ENCODE data around the gene SLC17A3. TPM values are rescaled to one million over a fixed set of nuclear protein-coding genes. Genes with fewer than 3 reads are reported as not detected.
A peak's percentile ranks its signal among the peaks of the same experiment; 100 is the strongest.

The SLC17A3 gene
- not detected for total RNA-seq

- Histone ChIP-seq H3K9me3 (no peaks in the 10 kb centered on the region), H3K27ac (no peak within 1 kb of the TSS), H3K27me3 (peaks cover 0 to 4% of the 10 kb centered on the region in 2 donors), H3K4me1 (no peaks in the 10 kb centered on the region), H3K36me3 (no peaks in the 10 kb centered on the region), H3K4me3 (no peak within 1 kb of the TSS)
- TF ChIP-seq EP300 (IDR thresholded peaks at IDR 0.05) (no peak), POLR2A (IDR thresholded peaks at IDR 0.05) (no peak), CTCF (IDR thresholded peaks at IDR 0.05) (no peak)
- DNase-seq (ENCODE audit: low spot score in 2 of 2), result no peak
- WGBS, 2 donors, result 90 to 92% methylated on average over 3 of the region's 3 CpGs
These were observed at the start of gene SLC17A3 for GRCh38 chr6:25874118-25874517. Gene SLC17A3, minus strand, starts transcription at chr6:25874243. Its CDS starts 5,856 bp downstream, at chr6:25868387.

GRCh38 chr6:25922301-25922700 lies 48.3 kb upstream of the SLC17A3 start:
- WGBS, 2 donors, result 65 to 66% methylated on average over 2 of the region's 2 CpGs
- Histone ChIP-seq H3K9me3 (no peaks in the 10 kb centered on the region), H3K27ac (no peak overlapping the region)

GRCh38 chr6:25921525-25922203 lies 47.6 kb upstream of the SLC17A3 start:
- no peak overlapping the region for H3K4me3 ChIP-seq
- H3K4me1 ChIP-seq, result no peaks in the 10 kb centered on the region
- no peak for TF ChIP-seq CTCF (IDR thresholded peaks at IDR 0.05)
- TF ChIP-seq EP300 (IDR thresholded peaks at IDR 0.05), result no peak
- TF ChIP-seq POLR2A (IDR thresholded peaks at IDR 0.05), result no peak
- no peak for DNase-seq (ENCODE audit: low spot score in 2 of 2)
- H3K27me3 ChIP-seq, result no peaks in the 10 kb centered on the region
- H3K9me3 ChIP-seq, result no peaks in the 10 kb centered on the region
- no peak overlapping the region for H3K27ac ChIP-seq
- H3K36me3 ChIP-seq, result no peaks in the 10 kb centered on the region

More at GRCh38 chr6:25922301-25922700, 48.3 kb upstream of the SLC17A3 start:
- H3K4me3 ChIP-seq, result no peak overlapping the region
- H3K4me1 ChIP-seq, result no peaks in the 10 kb centered on the region
- TF ChIP-seq EP300 (IDR thresholded peaks at IDR 0.05), result peak in 1 of 2 donors; percentile 48
- TF ChIP-seq CTCF (IDR thresholded peaks at IDR 0.05), result no peak
- no peak for TF ChIP-seq POLR2A (IDR thresholded peaks at IDR 0.05)
- no peaks in the 10 kb centered on the region for H3K36me3 ChIP-seq
- no peaks in the 10 kb centered on the region for H3K27me3 ChIP-seq
- DNase-seq (ENCODE audit: low spot score in 2 of 2), result peak in 1 of 2 donors; percentile 35

- H3K9me3 ChIP-seq, result no peaks in the 10 kb centered on the region
- TF ChIP-seq POLR2A (IDR thresholded peaks at IDR 0.05) (no peak), CTCF (IDR thresholded peaks at IDR 0.05) (no peak), EP300 (IDR thresholded peaks at IDR 0.05) (no peak)
- H3K27ac ChIP-seq, result no peak overlapping the region
- DNase-seq (ENCODE audit: low spot score in 2 of 2), result no peak
- no peaks in the 10 kb centered on the region for H3K27me3 ChIP-seq
- WGBS, 2 donors, result 90 to 97% methylated on average over 5 of the region's 5 CpGs
- no peak overlapping the region for H3K4me3 ChIP-seq
- no peaks in the 10 kb centered on the region for H3K36me3 ChIP-seq
- no peaks in the 10 kb centered on the region for H3K4me1 ChIP-seq
These were observed 45.6 kb upstream of the SLC17A3 start for GRCh38 chr6:25919657-25920056.

- whole genome bisulfite sequencing, 2 donors, result 84 to 92% methylated on average over 5 of the region's 5 CpGs
- H3K4me3 ChIP-seq, result no peak overlapping the region
- no peaks in the 10 kb centered on the region for H3K27me3 ChIP-seq
- no peaks in the 10 kb centered on the region for H3K4me1 ChIP-seq
- no peak for DNase-seq (ENCODE audit: low spot score in 2 of 2)
- TF ChIP-seq EP300 (IDR thresholded peaks at IDR 0.05), result no peak
- no peaks in the 10 kb centered on the region for H3K9me3 ChIP-seq
- no peaks in the 10 kb centered on the region for H3K36me3 ChIP-seq
- no peak overlapping the region for H3K27ac ChIP-seq
These were observed 44.1 kb upstream of the SLC17A3 start for GRCh38 chr6:25918083-25918683.

All from tibial nerve (tissue), 4 donors.